GM23248 (cell line): ENCODE data around the gene DGKB. TPM values are rescaled to one million over a fixed set of nuclear protein-coding genes. Genes with fewer than 3 reads are reported as not detected.

Source experiments
- DNase-seq: peaks from one replicate; pipeline ENCODE4 v3.0.0-alpha.2; 2015
- H2AFZ ChIP-seq: fragments of 200-600 bp; sonication (generic); 2 replicates; pipeline ENCODE4 v1.6.1; 2016; ENCODE audit warnings: antibody characterized with exemption
- H3F3A ChIP-seq: fragments of 200-600 bp; sonication (generic); 2 replicates; pipeline ENCODE4 v1.6.1; 2016; ENCODE audit warnings: mild to moderate bottlenecking, antibody characterized with exemption, mixed run types; ENCODE audit not compliant: insufficient read depth
- H3K27ac ChIP-seq: fragments of 200-600 bp; sonication (generic); 2 replicates; pipeline ENCODE4 v1.5.1; 2016; ENCODE audit warnings: mild to moderate bottlenecking
- H3K27me3 ChIP-seq: fragments of 200-600 bp; sonication (generic); replicated peaks from 2 replicates; pipeline ENCODE4 v1.6.1; 2016; ENCODE audit warnings: mild to moderate bottlenecking; ENCODE audit not compliant: insufficient read depth
- H3K36me3 ChIP-seq: fragments of 200-600 bp; sonication (generic); 2 replicates; pipeline ENCODE4 v1.6.1; 2016; ENCODE audit warnings: low read depth, mild to moderate bottlenecking
- H3K4me1 ChIP-seq: fragments of 200-600 bp; sonication (generic); 2 replicates; pipeline ENCODE4 v1.6.1; 2016; ENCODE audit warnings: mild to moderate bottlenecking; ENCODE audit not compliant: insufficient read depth
- H3K4me2 ChIP-seq: fragments of 200-600 bp; sonication (generic); one replicate; pipeline ENCODE4 v1.6.1; 2016; ENCODE audit warnings: mild to moderate bottlenecking; ENCODE audit not compliant: unreplicated experiment
- H3K4me3 ChIP-seq: fragments of 200-600 bp; sonication (generic); 2 replicates; pipeline ENCODE4 v1.5.1; 2016; ENCODE audit warnings: mild to moderate bottlenecking
- H3K79me2 ChIP-seq: fragments of 200-600 bp; sonication (generic); 2 replicates; pipeline ENCODE4 v1.6.1; 2016; ENCODE audit warnings: mild to moderate bottlenecking; ENCODE audit not compliant: insufficient read depth
- H3K9ac ChIP-seq: fragments of 200-600 bp; sonication (generic); 2 replicates; pipeline ENCODE4 v1.6.1; 2016; ENCODE audit warnings: mild to moderate bottlenecking
- H3K9me2 ChIP-seq: fragments of 200-600 bp; sonication (generic); 2 replicates; pipeline ENCODE4 v1.6.1; 2016; ENCODE audit warnings: mixed run types, mild to moderate bottlenecking, moderate library complexity; ENCODE audit not compliant: insufficient read depth
- H3K9me3 ChIP-seq: fragments of 200-600 bp; sonication (generic); one replicate; pipeline ENCODE4 v1.6.1; 2017; ENCODE audit warnings: low read depth
- H4K20me1 ChIP-seq: fragments of 200-600 bp; sonication (generic); 2 replicates; pipeline ENCODE4 v1.6.0; 2016; ENCODE audit not compliant: insufficient read depth
- EZH2 ChIP-seq: fragments of 200-600 bp; sonication (generic); IDR thresholded peaks from 2 replicates; pipeline ENCODE4 v1.6.1; 2018; ENCODE audit warnings: antibody characterized with exemption, mild to moderate bottlenecking; ENCODE audit not compliant: insufficient read depth, poor library complexity, severe bottlenecking
- EZH2phosphoT487 ChIP-seq: fragments of 200-600 bp; sonication (generic); IDR thresholded peaks from 2 replicates; pipeline ENCODE4 v1.6.1; 2018; ENCODE audit warnings: antibody characterized with exemption, moderate library complexity, mild to moderate bottlenecking, low read depth; ENCODE audit not compliant: insufficient read depth
- WGBS, 2 experiments: methylation state at CpG; one replicate each; pipeline ENCODE4 v1.1.6; 2015 to 2017; ENCODE audit warnings: low lambda C conversion rate in 2 of 2, low coverage in 1 of 2; ENCODE audit errors: missing lambda C conversion rate in 2 of 2; 5-methylcytosine and 5-hydroxymethylcytosine counted together
- in situ Hi-C: fragments of 300-500 bp; cut with MboI; formaldehyde crosslinking; loops from 2 replicates; pipeline ENCODE4 v1.15.0; 2020
- polyA plus RNA-seq: library from polyadenylated mRNA; unstranded; fragments of >200 nt; fragmentation: Nextera tagmentation; extraction: Ambion mirVana; gene quantifications from 2 replicates; pipeline ENCODE4 v1.2.1, GENCODE V29; 2016
- total RNA-seq: library from RNA; depleted of rRNA; stranded (reverse); fragments of >200 nt; shearing (Covaris generic); gene quantifications from 2 replicates; pipeline ENCODE4 v1.2.3, GENCODE V29; 2014

The DGKB gene
- total and polyA plus RNA-seq, 2 experiments from 2014 or later: 0.65 to 1.7 TPM

GRCh38 chr7:14760730-14761478 is 141.6 kb downstream of the DGKB start:
- peaks cover 37% of the 10 kb centered on the region for H3K4me1 ChIP-seq
- WGBS, 2 experiments: 92 to 96% methylated on average over 3 of the region's 3 CpGs
- H3F3A ChIP-seq: peaks cover 25% of the 10 kb centered on the region
- no peak for DNase-seq
- H3K36me3 ChIP-seq: no peaks in the 10 kb centered on the region
- no peak overlapping the region for H3K4me3 ChIP-seq
- no peaks in the 10 kb centered on the region for H3K79me2 ChIP-seq
- in situ Hi-C loops: no loop called here
- H2AFZ ChIP-seq: peak overlapping the region; percentile 61
- TF ChIP-seq EZH2: no peak
- no peak for TF ChIP-seq EZH2phosphoT487
- no peaks in the 10 kb centered on the region for H3K9me2 ChIP-seq
- H3K9me3 ChIP-seq: no peaks in the 10 kb centered on the region
- peak overlapping the region; percentile 63 for H3K4me2 ChIP-seq
- peak overlapping the region; percentile 74 for H3K27ac ChIP-seq
- H3K9ac ChIP-seq: peak overlapping the region; percentile 40
- no peaks in the 10 kb centered on the region for H3K27me3 ChIP-seq
- H4K20me1 ChIP-seq: no peaks in the 10 kb centered on the region

GRCh38 chr7:14759785-14760184 is 142.8 kb downstream of the DGKB start:
- Histone ChIP-seq H4K20me1 (no peaks in the 10 kb centered on the region), H3K4me2 (no peak overlapping the region), H3K4me3 (no peak overlapping the region), H3K27me3 (no peaks in the 10 kb centered on the region), H3F3A (peaks cover 21% of the 10 kb centered on the region), H3K9me2 (no peaks in the 10 kb centered on the region; the same call in 1 of the 2 replicates), H3K9ac (no peak overlapping the region), H3K27ac (no peak overlapping the region), H2AFZ (no peak overlapping the region), H3K9me3 (no peaks in the 10 kb centered on the region), H3K4me1 (peaks cover 32% of the 10 kb centered on the region), H3K79me2 (no peaks in the 10 kb centered on the region), H3K36me3 (no peaks in the 10 kb centered on the region)
- 75 to 80% methylated on average over 5 of the region's 5 CpGs for WGBS, 2 experiments
- peak; percentile 36 for DNase-seq
- in situ Hi-C loops: no loop called here
- TF ChIP-seq EZH2 (no peak), EZH2phosphoT487 (no peak)

GRCh38 chr7:14754631-14755030 is 147.9 kb downstream of the DGKB start:
- no peak overlapping the region for H3K4me3 ChIP-seq
- H3K9me3 ChIP-seq: no peaks in the 10 kb centered on the region
- H3K4me2 ChIP-seq: peak overlapping the region; percentile 18
- H3K79me2 ChIP-seq: no peaks in the 10 kb centered on the region
- H3K9me2 ChIP-seq: no peaks in the 10 kb centered on the region; the same call in 1 of the 2 replicates
- H2AFZ ChIP-seq: peak overlapping the region; percentile 37
- peak; percentile 58 for DNase-seq
- H3F3A ChIP-seq: no peaks in the 10 kb centered on the region
- in situ Hi-C loops: no loop called here
- H3K27ac ChIP-seq: no peak overlapping the region
- H3K36me3 ChIP-seq: no peaks in the 10 kb centered on the region
- WGBS, 2 experiments: 36 to 47% methylated on average over 1 of the region's 1 CpG
- no peaks in the 10 kb centered on the region for H4K20me1 ChIP-seq
- no peak overlapping the region for H3K9ac ChIP-seq
- H3K27me3 ChIP-seq: no peaks in the 10 kb centered on the region
- H3K4me1 ChIP-seq: peaks cover 14% of the 10 kb centered on the region; the same call in 1 of the 2 replicates
- TF ChIP-seq EZH2phosphoT487 (no peak), EZH2 (no peak)

GRCh38 chr7:14752301-14752700 is 150.2 kb downstream of the DGKB start:
- no peaks in the 10 kb centered on the region for H3K36me3 ChIP-seq
- in situ Hi-C loops: no loop called here
- no peak overlapping the region for H2AFZ ChIP-seq
- DNase-seq: no peak
- TF ChIP-seq EZH2: no peak
- no peak for TF ChIP-seq EZH2phosphoT487
- no peaks in the 10 kb centered on the region for H4K20me1 ChIP-seq
- no peaks in the 10 kb centered on the region; the same call in 1 of the 2 replicates for H3K9me2 ChIP-seq
- no peaks in the 10 kb centered on the region for H3K27me3 ChIP-seq
- H3K4me2 ChIP-seq: no peak overlapping the region
- H3K9ac ChIP-seq: no peak overlapping the region
- no peaks in the 10 kb centered on the region for H3K9me3 ChIP-seq
- no peak overlapping the region for H3K27ac ChIP-seq
- 85 to 97% methylated on average over 3 of the region's 3 CpGs for WGBS, 2 experiments
- H3K4me3 ChIP-seq: no peak overlapping the region
- peaks cover 11% of the 10 kb centered on the region; the same call in 1 of the 2 replicates for H3F3A ChIP-seq
- peaks cover 30% of the 10 kb centered on the region for H3K4me1 ChIP-seq
- no peaks in the 10 kb centered on the region for H3K79me2 ChIP-seq
